PC-3 (cell line): Measurements from ENCODE around the gene SPDYE1.
"Not testable (repeated sequence)": the region's sequence is repeated elsewhere in the genome, so short reads cannot be mapped to it uniquely, and the experiment has no call there.

Experiments
- CTCF ChIP-seq: fragments of 300-600 bp; sonication (generic); conservative IDR thresholded peaks from 2 replicates; pipeline ENCODE4 v1.5.1; 2017; ENCODE audit warnings: antibody characterized with exemption, low read depth, mild to moderate bottlenecking, low read length
- EZH2 ChIP-seq: fragments of 300-600 bp; sonication (generic); IDR thresholded peaks from one replicate; pipeline ENCODE4 v1.6.1; 2017; ENCODE audit warnings: antibody characterized with exemption, mild to moderate bottlenecking, low read length; ENCODE audit not compliant: unreplicated experiment
- EZH2phosphoT487 ChIP-seq: fragments of 300-600 bp; sonication (generic); IDR thresholded peaks from 2 replicates; pipeline ENCODE4 v1.6.1; 2018; ENCODE audit warnings: mild to moderate bottlenecking, antibody characterized with exemption, low read length, borderline replicate concordance

- TF ChIP-seq CTCF, EZH2, EZH2phosphoT487: not testable (repeated sequence)
These were observed 36.5 kb downstream of the SPDYE1 start for GRCh38 chr7:44033971-44034844.
